Ishikawa (cell line): ENCODE measurements around the gene CFAP45.
A peak's percentile ranks its signal among the peaks of the same experiment; 100 is the strongest.

Source experiments
- CEBPB ChIP-seq: IDR thresholded peaks from 2 replicates; pipeline ENCODE4 v1.6.1; 2012
- CREB1 ChIP-seq: IDR thresholded peaks from 2 replicates; pipeline ENCODE4 v1.6.1; 2012; ENCODE audit warnings: low read depth
- EGR1 ChIP-seq: IDR thresholded peaks from 2 replicates; pipeline ENCODE4 v1.6.1; 2012
- EP300 ChIP-seq: IDR thresholded peaks from 2 replicates; pipeline ENCODE4 v1.6.1; 2012; ENCODE audit warnings: borderline replicate concordance
- FOXM1 ChIP-seq: IDR thresholded peaks from 2 replicates; pipeline ENCODE4 v1.6.1; 2012; ENCODE audit warnings: low read depth, borderline replicate concordance
- NFIC ChIP-seq: IDR thresholded peaks from 2 replicates; pipeline ENCODE4 v1.6.1; 2012
- RAD21 ChIP-seq: IDR thresholded peaks from 2 replicates; pipeline ENCODE4 v1.6.1; 2012; ENCODE audit warnings: low read depth
- TAF1 ChIP-seq: IDR thresholded peaks from 2 replicates; pipeline ENCODE4 v1.6.1; 2012; ENCODE audit warnings: low read depth, mild to moderate bottlenecking
- TCF12 ChIP-seq: IDR thresholded peaks from 2 replicates; pipeline ENCODE4 v1.6.1; 2012; ENCODE audit warnings: low read depth
- TEAD4 ChIP-seq: IDR thresholded peaks from 2 replicates; pipeline ENCODE4 v1.6.1; 2012
- YY1 ChIP-seq: IDR thresholded peaks from 2 replicates; pipeline ENCODE4 v1.6.1; 2012; ENCODE audit warnings: low read depth
- ZBTB7A ChIP-seq: IDR thresholded peaks from 2 replicates; pipeline ENCODE4 v1.6.1; 2012; ENCODE audit warnings: low read depth
- TF ChIP-seq, protein P1 (sequence below): IDR thresholded peaks from 2 replicates; pipeline ENCODE4 v1.6.1; 2012; ENCODE audit warnings: low read depth, mild to moderate bottlenecking
- TF ChIP-seq, protein P2 (sequence below): IDR thresholded peaks from 2 replicates; pipeline ENCODE4 v1.6.1; 2012
- TF ChIP-seq, protein P3 (sequence below): IDR thresholded peaks from 2 replicates; pipeline ENCODE4 v1.6.1; 2012

CFAP45 gene, protein sequence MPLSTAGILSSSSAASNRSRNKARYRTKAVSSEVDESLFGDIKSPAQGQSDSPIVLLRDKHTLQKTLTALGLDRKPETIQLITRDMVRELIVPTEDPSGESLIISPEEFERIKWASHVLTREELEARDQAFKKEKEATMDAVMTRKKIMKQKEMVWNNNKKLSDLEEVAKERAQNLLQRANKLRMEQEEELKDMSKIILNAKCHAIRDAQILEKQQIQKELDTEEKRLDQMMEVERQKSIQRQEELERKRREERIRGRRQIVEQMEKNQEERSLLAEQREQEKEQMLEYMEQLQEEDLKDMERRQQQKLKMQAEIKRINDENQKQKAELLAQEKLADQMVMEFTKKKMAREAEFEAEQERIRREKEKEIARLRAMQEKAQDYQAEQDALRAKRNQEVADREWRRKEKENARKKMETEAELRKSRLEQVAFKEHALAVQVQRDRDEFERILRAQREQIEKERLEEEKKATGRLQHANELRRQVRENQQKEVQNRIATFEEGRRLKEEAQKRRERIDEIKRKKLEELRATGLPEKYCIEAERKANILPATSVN

GRCh38 chr1:159900086-159900680 lies at the start of gene CFAP45:
Gene CFAP45 (minus strand): TSS chr1:159900165. CDS start chr1:159900098, 67 bp downstream.
- TF ChIP-seq CREB1 (no peak), TCF12 (peak; percentile 79), YY1 (peak; percentile 64), ZBTB7A (no peak), FOXM1 (0 out of 2 replicates have a peak, but pooled peaks have one; percentile 39), RAD21 (peak; percentile 32), TAF1 (no peak), EGR1 (no peak), TEAD4 (peak; percentile 63; the same call in 1 of the 2 replicates), NFIC (peak; percentile 88), EP300 (peak; percentile 62; the same call in 1 of the 2 replicates), CEBPB (peak; percentile 50; the same call in 1 of the 2 replicates)
- TF ChIP-seq, protein P1, sequence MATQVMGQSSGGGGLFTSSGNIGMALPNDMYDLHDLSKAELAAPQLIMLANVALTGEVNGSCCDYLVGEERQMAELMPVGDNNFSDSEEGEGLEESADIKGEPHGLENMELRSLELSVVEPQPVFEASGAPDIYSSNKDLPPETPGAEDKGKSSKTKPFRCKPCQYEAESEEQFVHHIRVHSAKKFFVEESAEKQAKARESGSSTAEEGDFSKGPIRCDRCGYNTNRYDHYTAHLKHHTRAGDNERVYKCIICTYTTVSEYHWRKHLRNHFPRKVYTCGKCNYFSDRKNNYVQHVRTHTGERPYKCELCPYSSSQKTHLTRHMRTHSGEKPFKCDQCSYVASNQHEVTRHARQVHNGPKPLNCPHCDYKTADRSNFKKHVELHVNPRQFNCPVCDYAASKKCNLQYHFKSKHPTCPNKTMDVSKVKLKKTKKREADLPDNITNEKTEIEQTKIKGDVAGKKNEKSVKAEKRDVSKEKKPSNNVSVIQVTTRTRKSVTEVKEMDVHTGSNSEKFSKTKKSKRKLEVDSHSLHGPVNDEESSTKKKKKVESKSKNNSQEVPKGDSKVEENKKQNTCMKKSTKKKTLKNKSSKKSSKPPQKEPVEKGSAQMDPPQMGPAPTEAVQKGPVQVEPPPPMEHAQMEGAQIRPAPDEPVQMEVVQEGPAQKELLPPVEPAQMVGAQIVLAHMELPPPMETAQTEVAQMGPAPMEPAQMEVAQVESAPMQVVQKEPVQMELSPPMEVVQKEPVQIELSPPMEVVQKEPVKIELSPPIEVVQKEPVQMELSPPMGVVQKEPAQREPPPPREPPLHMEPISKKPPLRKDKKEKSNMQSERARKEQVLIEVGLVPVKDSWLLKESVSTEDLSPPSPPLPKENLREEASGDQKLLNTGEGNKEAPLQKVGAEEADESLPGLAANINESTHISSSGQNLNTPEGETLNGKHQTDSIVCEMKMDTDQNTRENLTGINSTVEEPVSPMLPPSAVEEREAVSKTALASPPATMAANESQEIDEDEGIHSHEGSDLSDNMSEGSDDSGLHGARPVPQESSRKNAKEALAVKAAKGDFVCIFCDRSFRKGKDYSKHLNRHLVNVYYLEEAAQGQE: no peak
- TF ChIP-seq, protein P2, sequence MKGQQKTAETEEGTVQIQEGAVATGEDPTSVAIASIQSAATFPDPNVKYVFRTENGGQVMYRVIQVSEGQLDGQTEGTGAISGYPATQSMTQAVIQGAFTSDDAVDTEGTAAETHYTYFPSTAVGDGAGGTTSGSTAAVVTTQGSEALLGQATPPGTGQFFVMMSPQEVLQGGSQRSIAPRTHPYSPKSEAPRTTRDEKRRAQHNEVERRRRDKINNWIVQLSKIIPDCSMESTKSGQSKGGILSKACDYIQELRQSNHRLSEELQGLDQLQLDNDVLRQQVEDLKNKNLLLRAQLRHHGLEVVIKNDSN: no peak
- TF ChIP-seq, protein P3, sequence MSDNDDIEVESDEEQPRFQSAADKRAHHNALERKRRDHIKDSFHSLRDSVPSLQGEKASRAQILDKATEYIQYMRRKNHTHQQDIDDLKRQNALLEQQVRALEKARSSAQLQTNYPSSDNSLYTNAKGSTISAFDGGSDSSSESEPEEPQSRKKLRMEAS: peak; percentile 28; the same call in 1 of the 2 replicates

DNA sequence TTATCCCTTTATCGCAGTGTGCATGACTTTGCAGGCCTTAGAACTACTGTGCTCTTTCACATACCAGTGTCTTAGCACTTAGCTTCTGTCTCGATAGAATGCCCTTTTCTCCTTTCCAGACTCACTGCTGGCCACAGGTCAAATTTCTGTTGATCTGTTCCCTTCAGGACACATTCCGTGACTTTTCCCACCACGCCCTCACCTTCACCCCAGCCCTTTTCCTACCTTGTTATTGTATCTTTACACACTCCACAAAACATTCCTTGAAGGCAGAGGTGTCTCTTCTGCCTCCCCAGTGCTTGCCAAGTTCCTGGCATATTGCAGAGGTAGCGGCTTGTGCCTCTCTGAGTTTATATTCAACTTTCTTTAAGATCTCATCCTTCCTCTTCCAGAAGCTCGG lies 49.2 kb upstream of the CFAP45 start:
- TF ChIP-seq TCF12: peak; percentile 37; the same call in 1 of the 2 replicates
- peak; percentile 69 for TF ChIP-seq TEAD4
- TF ChIP-seq EP300: no peak
- TF ChIP-seq YY1: no peak
- TF ChIP-seq NFIC: peak; percentile 65
- TF ChIP-seq, protein P3: no peak

- TF ChIP-seq EP300 (no peak), FOXM1 (no peak), ZBTB7A (no peak), TAF1 (no peak), TCF12 (no peak), RAD21 (no peak), CEBPB (no peak), NFIC (no peak), EGR1 (no peak), YY1 (no peak)
- TF ChIP-seq, protein P3: no peak
- TF ChIP-seq, protein P1: no peak
- TF ChIP-seq, protein P2: no peak
These were observed 48.0 kb upstream of the CFAP45 start for GRCh38 chr1:159947942-159948341.

DNA sequence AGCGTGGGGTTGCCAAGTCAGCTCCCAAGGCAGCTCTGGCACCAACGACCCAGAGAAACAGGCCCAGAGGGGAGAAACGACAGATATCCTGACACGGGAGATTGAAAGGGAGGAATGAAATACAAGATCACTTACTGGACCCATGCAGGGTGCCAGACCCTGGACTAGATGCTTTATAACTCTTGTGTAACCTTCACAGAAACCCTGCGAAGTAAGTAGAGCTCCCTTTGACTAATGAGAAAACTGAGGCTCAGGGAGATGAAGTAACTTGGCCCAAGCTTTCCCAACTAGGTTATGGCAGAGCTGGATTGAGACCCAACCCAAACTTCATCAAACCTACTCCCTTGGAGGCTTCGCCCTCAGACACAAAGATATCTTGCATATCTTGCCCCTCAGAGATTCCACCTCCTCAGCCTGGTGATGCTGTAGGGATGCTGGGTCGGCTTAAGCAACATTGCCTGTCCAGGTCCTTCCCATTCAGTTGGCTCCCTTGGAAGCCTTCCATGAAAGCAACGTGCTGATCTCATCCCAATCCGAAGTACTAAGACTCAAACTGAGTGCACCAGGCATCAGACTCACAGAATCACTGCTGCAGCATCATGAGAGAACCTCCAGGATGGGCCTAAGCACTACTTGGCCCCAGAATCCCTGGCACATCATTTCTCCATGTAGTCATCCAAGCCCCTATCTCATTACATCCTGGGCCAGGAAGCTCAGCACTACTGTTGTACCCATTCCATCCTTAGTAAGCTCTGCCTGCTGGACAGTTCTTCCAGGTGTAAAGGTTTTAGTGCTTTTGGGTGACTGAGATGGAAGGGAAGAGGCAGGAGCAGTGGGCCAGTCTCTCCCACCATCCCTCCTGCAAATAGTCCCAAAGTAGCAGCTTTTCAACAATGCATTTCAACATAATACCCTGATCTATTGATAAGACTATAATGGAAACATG lies 46.5 kb upstream of the CFAP45 start:
- TF ChIP-seq, protein P1: peak; percentile 60
- TF ChIP-seq, protein P3: no peak
